Cardiac fibroblast (primary cell): ENCODE measurements around the gene MXRA7.
"Not testable (repeated sequence)": the region's sequence is repeated elsewhere in the genome, so short reads cannot be mapped to it uniquely, and the experiment has no call there.

Experiments
- DNase-seq, 2 donors: peaks; one replicate each; pipeline versions ENCODE4 v3.0.0 to v3.0.0-alpha.2; 2010; ENCODE audit warnings: low read depth in 2 of 2
- H3K4me3 ChIP-seq, 2 donors: replicated peaks in 1 of 2; 1 replicate in 1 of 2; 2 replicates in 1 of 2; pipeline ENCODE4 v1.5.1; 2011; ENCODE audit warnings: low read depth in 2 of 2, low read length in 2 of 2, mild to moderate bottlenecking in 2 of 2, moderate library complexity in 1 of 2
- CTCF ChIP-seq: IDR thresholded peaks from one replicate; pipeline ENCODE4 v1.5.1; 2011; ENCODE audit warnings: low read depth, mild to moderate bottlenecking, low read length, inconsistent platforms

The MXRA7 gene

GRCh38 chr17:76641501-76641900 lies 69.3 kb downstream of the MXRA7 start:
- no peak for TF ChIP-seq CTCF
- no peak overlapping the region for H3K4me3 ChIP-seq
- DNase-seq, result no peak

- no peak overlapping the region for H3K4me3 ChIP-seq
- DNase-seq, result peak in 1 of 2 donors; percentile 43
- no peak for TF ChIP-seq CTCF
These were observed 70.0 kb downstream of the MXRA7 start for GRCh38 chr17:76640550-76641380.

- DNase-seq, result no peak
- no peak for TF ChIP-seq CTCF
- no peak overlapping the region for H3K4me3 ChIP-seq
These were observed 72.5 kb downstream of the MXRA7 start for GRCh38 chr17:76638263-76638662.

- not testable (repeated sequence) for H3K4me3 ChIP-seq
These were observed 74.1 kb downstream of the MXRA7 start for GRCh38 chr17:76636486-76637206.

GRCh38 chr17:76635659-76636360 lies 75.0 kb downstream of the MXRA7 start:
- DNase-seq, result peak; percentile 25 to 38
- H3K4me3 ChIP-seq, result no peak overlapping the region
- TF ChIP-seq CTCF, result no peak

More at GRCh38 chr17:76636486-76637206, 74.1 kb downstream of the MXRA7 start:
- not testable (repeated sequence) for DNase-seq

GRCh38 chr17:76635039-76635438 lies 75.7 kb downstream of the MXRA7 start:
- no peak overlapping the region for H3K4me3 ChIP-seq
- TF ChIP-seq CTCF, result no peak
- peak in 1 of 2 donors; percentile 41 for DNase-seq
